Activated B cell treated with CpG ODN at 0.5 μM for 24 hours (primary cell): Measurements from ENCODE around the gene CBFA2T2. TPM values are rescaled to one million over a fixed set of nuclear protein-coding genes. Genes with fewer than 3 reads are reported as not detected.
"Not testable (repeated sequence)": the region's sequence is repeated elsewhere in the genome, so short reads cannot be mapped to it uniquely, and the experiment has no call there.

Experiments used
- ATAC-seq: fragments of 200-7000 bp; cut with Tn5 transposase; one replicate; pipeline ENCODE4 v1.10.0; 2021; ENCODE audit warnings: low read depth, mild to moderate bottlenecking, moderate library complexity
- CTCF ChIA-PET: fragments of 350-600 bp; sonication (Branson Sonifier 250); formaldehyde crosslinking; loops from one replicate; lab custom pipeline; 2021; ENCODE audit warnings: antibody characterized with exemption; lab: Charles Lee
- POLR2A ChIA-PET: fragments of 350-600 bp; sonication (Branson Sonifier 250); formaldehyde crosslinking; loops from one replicate; lab custom pipeline; 2021; ENCODE audit warnings: antibody characterized with exemption; lab: Charles Lee
- DNase-seq: peaks from one replicate; pipeline ENCODE4 v3.0.0; 2022
- H3K27ac Mint-ChIP-seq: one replicate; pipeline ENCODE4 v1.8.0; 2020; ENCODE audit warnings: mixed read lengths
- H3K27me3 Mint-ChIP-seq: one replicate; pipeline ENCODE4 v1.8.0; 2021; ENCODE audit warnings: mixed read lengths
- H3K36me3 Mint-ChIP-seq: one replicate; pipeline ENCODE4 v1.8.0; 2021; ENCODE audit warnings: low read depth, mixed read lengths
- H3K4me1 Mint-ChIP-seq: one replicate; pipeline ENCODE4 v1.8.0; 2021; ENCODE audit warnings: mixed read lengths
- H3K4me3 Mint-ChIP-seq: one replicate; pipeline ENCODE4 v1.8.0; 2020; ENCODE audit warnings: mild to moderate bottlenecking, mixed read lengths
- H3K9me3 Mint-ChIP-seq: one replicate; pipeline ENCODE4 v1.8.0; 2020; ENCODE audit warnings: mixed read lengths
- CTCF ChIP-seq: fragments of 200-600 bp; IDR thresholded peaks from one replicate; pipeline ENCODE4 v1.8.0; 2022; ENCODE audit warnings: antibody characterized with exemption, mild to moderate bottlenecking
- intact Hi-C: fragments of 100-400 bp; cut with micrococcal nuclease; formaldehyde crosslinking; loops from one replicate; pipeline ENCODE4 v1.15.1; 2024
- total RNA-seq: library from RNA; stranded (reverse); gene quantifications from 2 replicates; pipeline ENCODE4 v1.2.3, GENCODE V29; 2022

The CBFA2T2 gene
- total RNA-seq, 1 donor from 2014 or later: 15.8 TPM

GRCh38 chr20:33482581-33482980 is 7.3 kb upstream of the CBFA2T2 start:
- TF ChIP-seq CTCF: no peak
- Mint-ChIP-seq H3K27me3 (no peaks in the 10 kb centered on the region), H3K4me3 (no peak overlapping the region), H3K27ac (no peak overlapping the region), H3K36me3 (no peaks in the 10 kb centered on the region), H3K4me1 (no peaks in the 10 kb centered on the region), H3K9me3 (no peaks in the 10 kb centered on the region)
- no peak for ATAC-seq
- CTCF ChIA-PET: no interaction called here
- intact Hi-C loops: no loop called here
- no peak for DNase-seq
- POLR2A ChIA-PET: interaction anchor here (1.2 kb wide), 1 partner anchor 16 kb away, joined by 8 read pairs; no protein-coding TSS in a partner anchor

GRCh38 chr20:33483186-33483585 is 6.7 kb upstream of the CBFA2T2 start:
- CTCF ChIA-PET, H3K27ac Mint-ChIP-seq, DNase-seq, H3K4me1 Mint-ChIP-seq, H3K4me3 Mint-ChIP-seq, ATAC-seq, intact Hi-C loops, H3K27me3 Mint-ChIP-seq, H3K36me3 Mint-ChIP-seq, H3K9me3 Mint-ChIP-seq, POLR2A ChIA-PET: not testable (repeated sequence)

GRCh38 chr20:33488201-33488600 is 1.7 kb upstream of the CBFA2T2 start:
- no peak for DNase-seq
- Mint-ChIP-seq H3K27ac (no peak overlapping the region), H3K27me3 (no peaks in the 10 kb centered on the region), H3K4me1 (peaks cover 11% of the 10 kb centered on the region), H3K9me3 (no peaks in the 10 kb centered on the region), H3K36me3 (peaks cover 1% of the 10 kb centered on the region), H3K4me3 (no peak overlapping the region)
- CTCF ChIA-PET: interaction anchor here (0.6 kb wide), 1 partner anchor 18 kb away, joined by 3 read pairs; no protein-coding TSS in a partner anchor
- ATAC-seq: no peak
- intact Hi-C loops: no loop called here
- POLR2A ChIA-PET: interaction anchor here (0.6 kb wide), 1 partner anchor 48 kb away, joined by 3 read pairs; no protein-coding TSS in a partner anchor
- no peak for TF ChIP-seq CTCF

- not testable (repeated sequence) for DNase-seq, H3K9me3 Mint-ChIP-seq, H3K36me3 Mint-ChIP-seq, ATAC-seq, H3K27me3 Mint-ChIP-seq
- ChIA-PET POLR2A (interaction anchor here (0.5 to 2.6 kb wide), 19 partner anchors 8 to 623 kb away, joined by 3 to 23 read pairs (median 5); partner anchors contain the start of genes ACTL10, CDK5RAP1, EIF2S2 and RALY), CTCF (interaction anchor here (1.3 to 1.5 kb wide), 2 partner anchors 66 to 179 kb away, joined by 5 to 10 read pairs; partner anchors contain the start of gene ACTL10)
- intact Hi-C loops: loop anchor here (1.0 kb wide), 4 partner anchors 46 to 322 kb away; partner anchors contain the start of genes CHMP4B, E2F1 and SNTA1
- Mint-ChIP-seq H3K4me1 (peaks cover 14% of the 10 kb centered on the region), H3K4me3 (peak overlapping the region; percentile 41), H3K27ac (peak overlapping the region; percentile 65)
Measured at GRCh38 chr20:33488661-33489494, 1.0 kb upstream of the CBFA2T2 start.

GRCh38 chr20:33489495-33490022 is 337 bp upstream of the CBFA2T2 start:
- Mint-ChIP-seq H3K27me3 (no peaks in the 10 kb centered on the region), H3K4me3 (peak overlapping the region; percentile 84), H3K27ac (peak overlapping the region; percentile 88), H3K36me3 (peaks cover 5% of the 10 kb centered on the region), H3K4me1 (peaks cover 15% of the 10 kb centered on the region), H3K9me3 (no peaks in the 10 kb centered on the region)
- no peak for TF ChIP-seq CTCF
- peak; percentile 96 for ATAC-seq
- CTCF ChIA-PET: interaction anchor here (1.3 to 1.5 kb wide), 2 partner anchors 65 to 178 kb away, joined by 5 to 10 read pairs; partner anchors contain the start of gene ACTL10
- POLR2A ChIA-PET: interaction anchor here (0.5 to 2.6 kb wide), 30 partner anchors 9 to 623 kb away, joined by 3 to 23 read pairs (median 3); partner anchors contain the start of genes ACTL10, CDK5RAP1, CHMP4B and EIF2S2
- intact Hi-C loops: loop anchor here (1.0 to 10.0 kb wide), 8 partner anchors 46 to 623 kb away; partner anchors contain the start of genes ACTL10, CHMP4B, E2F1 and EIF2S2
- peak; percentile 99 for DNase-seq
